Measurements from ENCODE around the gene ENG.

- TF ChIP-seq CTCF (IDR thresholded peaks at IDR 0.05) (no peak), EZH2 (IDR thresholded peaks at IDR 0.05) (no peak), EZH2phosphoT487 (IDR thresholded peaks at IDR 0.05) (no peak)
These were observed 23.7 kb upstream of the ENG start for GRCh38 chr9:127878001-127878651.

Data from neural progenitor cell (in vitro differentiated cells).